OCI-LY7 (cell line): ENCODE results near the gene SLC25A42. TPM values are rescaled to one million over a fixed set of nuclear protein-coding genes. Genes with fewer than 3 reads are reported as not detected.

ENCODE experiments used
- BruUV-seq: library from RNA; stranded (reverse); fragments of 400-500 nt; replicated peaks from 2 replicates; lab custom pipeline; 2021; lab: Mats Ljungman, UMichigan
- CTCF ChIA-PET: fragments of 300-600 bp; sonication (Branson Sonifier 250); formaldehyde crosslinking; loops from one replicate; lab custom pipeline; 2022; ENCODE audit warnings: antibody characterized with exemption; ENCODE audit not compliant: unreplicated experiment; lab: Charles Lee
- POLR2A ChIA-PET: fragments of 300-600 bp; sonication (Branson Sonifier 250); formaldehyde crosslinking; loops from one replicate; lab custom pipeline; 2022; ENCODE audit warnings: antibody characterized with exemption; lab: Charles Lee
- DNase-seq: peaks from one replicate; pipeline ENCODE4 v3.0.0-alpha.2; 2015; ENCODE audit warnings: low spot score
- H2AFZ ChIP-seq: fragments of 200-600 bp; sonication (generic), shearing (Covaris generic); 2 replicates; pipeline ENCODE4 v1.6.1; 2014; ENCODE audit warnings: mild to moderate bottlenecking, antibody characterized with exemption, low read length, moderate library complexity
- H3K27ac ChIP-seq: fragments of 200-600 bp; sonication (generic); 2 replicates; pipeline ENCODE4 v1.5.1; 2014; ENCODE audit warnings: mixed run types, low read depth, mild to moderate bottlenecking, moderate library complexity, low read length, inconsistent platforms; ENCODE audit not compliant: poor library complexity, severe bottlenecking
- H3K36me3 ChIP-seq: fragments of 200-600 bp; sonication (generic); 2 replicates; pipeline ENCODE4 v1.6.1; 2014; ENCODE audit warnings: mild to moderate bottlenecking, antibody characterized with exemption, low read length, moderate library complexity, mixed read lengths; ENCODE audit not compliant: insufficient read depth
- H3K4me1 ChIP-seq: fragments of 200-600 bp; sonication (generic); 2 replicates; pipeline ENCODE4 v1.5.1; 2014; ENCODE audit warnings: mild to moderate bottlenecking, low read length; ENCODE audit not compliant: insufficient read depth, poor library complexity, severe bottlenecking
- H3K4me2 ChIP-seq: fragments of 200-600 bp; sonication (generic); 2 replicates; pipeline ENCODE4 v1.6.1; 2014; ENCODE audit warnings: mild to moderate bottlenecking, low read length
- H3K4me3 ChIP-seq: fragments of 200-600 bp; sonication (generic); 2 replicates; pipeline ENCODE4 v1.5.1; 2014; ENCODE audit warnings: mild to moderate bottlenecking, low read depth, low read length; ENCODE audit not compliant: poor library complexity, severe bottlenecking
- H3K79me2 ChIP-seq: fragments of 200-600 bp; sonication (generic); 2 replicates; pipeline ENCODE4 v1.6.1; 2016; ENCODE audit warnings: low read depth, mild to moderate bottlenecking, low read length, moderate library complexity, mixed read lengths; ENCODE audit not compliant: insufficient read depth
- H3K9me2 ChIP-seq: fragments of 200-600 bp; sonication (generic); 2 replicates; pipeline ENCODE4 v1.6.1; 2016; ENCODE audit warnings: mild to moderate bottlenecking, low read length, mixed read lengths; ENCODE audit not compliant: insufficient read depth
- H3K9me3 ChIP-seq: fragments of 200-600 bp; sonication (generic); 2 replicates; pipeline ENCODE4 v1.6.1; 2014; ENCODE audit warnings: mild to moderate bottlenecking, mixed run types, low read length, mixed read lengths
- H4K20me1 ChIP-seq: fragments of 200-600 bp; sonication (generic); 2 replicates; pipeline ENCODE4 v1.6.1; 2014; ENCODE audit warnings: mild to moderate bottlenecking, antibody characterized with exemption, low read length, moderate library complexity, mixed read lengths; ENCODE audit not compliant: insufficient read depth
- CTCF ChIP-seq: fragments of 200-600 bp; sonication (generic); conservative IDR thresholded peaks from 2 replicates; pipeline ENCODE4 v1.5.1; 2014; ENCODE audit warnings: mild to moderate bottlenecking, antibody characterized with exemption, low read length, moderate library complexity, mixed read lengths
- EZH2phosphoT487 ChIP-seq: fragments of 200-600 bp; sonication (generic); IDR thresholded peaks from 2 replicates; pipeline ENCODE4 v1.6.1; 2018; ENCODE audit warnings: low read depth, borderline replicate concordance, mild to moderate bottlenecking, mixed run types, antibody characterized with exemption, low read length, moderate library complexity, mixed read lengths
- intact Hi-C: fragments of 100-400 bp; cut with micrococcal nuclease; formaldehyde crosslinking; loops from one replicate; pipeline ENCODE4 v1.10.0; 2022; ENCODE audit not compliant: unreplicated experiment
- total RNA-seq, 2 experiments: library from RNA; depleted of rRNA in 1 of 2; stranded (reverse); fragments of >200 nt in 1 of 2; shearing (Covaris generic) in 1 of 2; gene quantifications; 2 replicates each; pipeline ENCODE4 v1.2.3, GENCODE V29; 2014 to 2022

Gene SLC25A42
- total RNA-seq, 2 experiments from 2014 or later: 13.8 to 23.4 TPM

- no peaks in the 10 kb centered on the region for H3K9me3 ChIP-seq
- no peak overlapping the region for H3K27ac ChIP-seq
- 0 out of 2 replicates have a peak overlapping the region, but pooled peaks have one; percentile 9 for H3K4me2 ChIP-seq
- DNase-seq: no peak
- H3K36me3 ChIP-seq: peaks cover 7% of the 10 kb centered on the region
- peaks cover 40% of the 10 kb centered on the region for H3K4me1 ChIP-seq
- TF ChIP-seq EZH2phosphoT487 (no peak), CTCF (no peak)
- H2AFZ ChIP-seq: no peak overlapping the region
- H3K79me2 ChIP-seq: peaks cover 17% of the 10 kb centered on the region; the same call in 1 of the 2 replicates
- no peak overlapping the region for H3K4me3 ChIP-seq
- CTCF ChIA-PET: interaction anchor here (1.1 kb wide), 1 partner anchor 107 kb away, joined by 3 read pairs; no protein-coding TSS in a partner anchor
- no peaks in the 10 kb centered on the region for H4K20me1 ChIP-seq
- POLR2A ChIA-PET: interaction anchor here (0.6 to 0.7 kb wide), 2 partner anchors 131 to 150 kb away, joined by 3 to 4 read pairs; no protein-coding TSS in a partner anchor
- no peaks in the 10 kb centered on the region for H3K9me2 ChIP-seq
- BruUV-seq: no TSS peak
- intact Hi-C loops: loop anchor here (10.0 kb wide), 1 partner anchor 257 kb away; the partner anchor contains the start of genes MAU2 and SUGP1
Observed at GRCh38 chr19:19067276-19068072, 3.7 kb downstream of the SLC25A42 start.

GRCh38 chr19:19068659-19069654, 5.2 kb downstream of the SLC25A42 start:
- Histone ChIP-seq H3K4me3 (no peak overlapping the region), H3K9me3 (no peaks in the 10 kb centered on the region), H3K27ac (no peak overlapping the region), H3K4me2 (peak overlapping the region; percentile 43), H4K20me1 (no peaks in the 10 kb centered on the region), H3K4me1 (peaks cover 32% of the 10 kb centered on the region), H3K79me2 (peaks cover 17% of the 10 kb centered on the region; the same call in 1 of the 2 replicates), H3K36me3 (peaks cover 5% of the 10 kb centered on the region; the same call in 1 of the 2 replicates), H3K9me2 (no peaks in the 10 kb centered on the region), H2AFZ (no peak overlapping the region)
- intact Hi-C loops: loop anchor here (10.0 kb wide), 1 partner anchor 256 kb away; the partner anchor contains the start of genes MAU2 and SUGP1
- CTCF ChIA-PET: no interaction called here
- POLR2A ChIA-PET: interaction anchor here (0.6 to 0.8 kb wide), 3 partner anchors 10 to 134 kb away, joined by 3 to 6 read pairs (median 3); partner anchors contain the start of gene NR2C2AP
- TF ChIP-seq CTCF (no peak), EZH2phosphoT487 (no peak)
- DNase-seq: peak; percentile 15
- no TSS peak for BruUV-seq
